Measurements from ENCODE around the gene UBTD1.
A peak's percentile ranks its signal among the peaks of the same experiment; 100 is the strongest.
"Not testable (repeated sequence)": the region's sequence is repeated elsewhere in the genome, so short reads cannot be mapped to it uniquely, and the experiment has no call there.

UBTD1 gene

GRCh38 chr10:97498841-97499560 is at the start of gene UBTD1:
UBTD1 (plus strand) TSS chr10:97498924; CDS start chr10:97499204, 280 bp downstream.
- no peak for DNase-seq

GRCh38 chr10:97450828-97451227 is 47.9 kb upstream of the UBTD1 start:
- no peak for DNase-seq

GRCh38 chr10:97451605-97452004 is 47.1 kb upstream of the UBTD1 start:
- no peak for DNase-seq

- DNase-seq, result no peak
Measured at GRCh38 chr10:97452352-97452751, 46.4 kb upstream of the UBTD1 start.

- no peak for DNase-seq
Measured at GRCh38 chr10:97454330-97455036, 44.2 kb upstream of the UBTD1 start.

- no peak for DNase-seq
Measured at GRCh38 chr10:97456034-97456685, 42.6 kb upstream of the UBTD1 start.

GRCh38 chr10:97456686-97457065 is 42.0 kb upstream of the UBTD1 start:
- DNase-seq, result no peak

GRCh38 chr10:97459111-97459510 is 39.6 kb upstream of the UBTD1 start:
- DNase-seq, result no peak

GRCh38 chr10:97459933-97460332 is 38.8 kb upstream of the UBTD1 start:
- no peak for DNase-seq

GRCh38 chr10:97462309-97462708 is 36.4 kb upstream of the UBTD1 start:
- no peak for DNase-seq

- peak; percentile 6 for DNase-seq
Measured at GRCh38 chr10:97463363-97464132, 35.2 kb upstream of the UBTD1 start.

- no peak for DNase-seq
Measured at GRCh38 chr10:97464226-97464625, 34.5 kb upstream of the UBTD1 start.

GRCh38 chr10:97465982-97466381 is 32.7 kb upstream of the UBTD1 start:
- no peak for DNase-seq

- DNase-seq, result no peak
Measured at GRCh38 chr10:97466755-97467154, 32.0 kb upstream of the UBTD1 start.

- no peak for DNase-seq
Measured at GRCh38 chr10:97468162-97468561, 30.6 kb upstream of the UBTD1 start.

GRCh38 chr10:97468781-97469180 is 29.9 kb upstream of the UBTD1 start:
- not testable (repeated sequence) for DNase-seq

GRCh38 chr10:97474918-97475317 is 23.8 kb upstream of the UBTD1 start:
- no peak for DNase-seq

GRCh38 chr10:97475936-97476594 is 22.7 kb upstream of the UBTD1 start:
- DNase-seq, result no peak

GRCh38 chr10:97479410-97479809 is 19.3 kb upstream of the UBTD1 start:
- not testable (repeated sequence) for DNase-seq

GRCh38 chr10:97479939-97480338 is 18.8 kb upstream of the UBTD1 start:
- DNase-seq, result peak; percentile 71

- no peak for DNase-seq
Measured at GRCh38 chr10:97481071-97481470, 17.7 kb upstream of the UBTD1 start.

- DNase-seq, result no peak
Measured at GRCh38 chr10:97482381-97482780, 16.3 kb upstream of the UBTD1 start.

GRCh38 chr10:97483506-97483905 is 15.2 kb upstream of the UBTD1 start:
- DNase-seq, result no peak
